Occipital lobe (tissue), 2 donors: ENCODE results near the gene SRPK2. TPM values are rescaled to one million over a fixed set of nuclear protein-coding genes. Genes with fewer than 3 reads are reported as not detected.
"Not testable (repeated sequence)": the region's sequence is repeated elsewhere in the genome, so short reads cannot be mapped to it uniquely, and the experiment has no call there.

Source experiments
- DNase-seq: peaks from one replicate; lab custom pipeline; 2025; lab: John Stamatoyannopoulos, UW
- total RNA-seq: library from RNA; depleted of rRNA; stranded (reverse); fragments of >200 nt; gene quantifications from one replicate; pipeline ENCODE4 v1.2.3, GENCODE V29; 2014

SRPK2 gene
- total RNA-seq, 1 donor from 2014 or later, result 226 TPM

DNA sequence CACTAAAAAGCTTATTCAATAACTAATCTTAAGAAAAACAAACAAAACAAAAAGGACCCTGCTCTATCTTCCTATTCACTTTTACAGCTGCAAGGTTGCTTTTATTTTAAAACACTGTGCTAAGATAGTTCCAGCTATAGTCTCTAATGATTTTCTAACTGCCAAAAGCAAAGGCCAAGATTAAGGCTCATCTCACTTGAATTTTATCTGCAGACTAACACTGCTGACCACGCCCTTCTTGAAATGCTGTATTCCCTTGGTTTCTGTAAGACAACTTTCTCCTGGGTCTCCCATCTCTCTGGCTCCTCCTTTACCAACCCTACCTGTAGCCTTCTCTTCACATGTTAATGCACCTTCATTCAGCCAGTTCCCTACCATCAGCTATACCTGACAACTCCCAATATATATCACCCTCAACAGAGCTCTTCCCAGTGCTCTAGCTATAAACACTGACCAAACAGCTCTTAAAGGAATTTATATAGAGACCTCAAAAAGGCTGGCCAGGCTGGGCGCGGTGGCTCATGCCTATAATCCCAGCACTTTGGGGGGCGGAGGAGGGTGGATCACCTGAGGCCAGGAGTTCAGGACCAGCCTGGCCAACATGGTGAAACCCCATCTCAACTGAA lies 11.7 kb downstream of the SRPK2 start:
- DNase-seq, result no peak

DNA sequence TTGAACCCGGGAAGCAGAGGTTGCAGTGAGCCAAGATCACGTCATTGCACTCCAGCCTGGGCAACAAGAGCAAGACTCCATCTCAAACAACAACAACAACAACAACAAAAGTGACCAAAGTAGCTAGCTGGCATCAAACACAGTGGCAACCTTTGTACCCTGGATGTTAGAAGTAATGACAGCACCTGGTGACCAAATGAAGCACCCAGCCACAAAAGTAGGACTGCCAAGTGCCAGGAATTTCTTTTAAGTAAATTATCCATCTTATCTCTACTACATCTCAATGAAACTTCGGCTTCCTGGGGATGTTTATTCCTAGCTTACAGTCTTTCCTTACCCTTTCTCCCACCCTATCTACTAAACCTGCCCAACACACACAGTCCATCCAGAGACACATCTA lies 18.8 kb downstream of the SRPK2 start:
- no peak for DNase-seq

DNA sequence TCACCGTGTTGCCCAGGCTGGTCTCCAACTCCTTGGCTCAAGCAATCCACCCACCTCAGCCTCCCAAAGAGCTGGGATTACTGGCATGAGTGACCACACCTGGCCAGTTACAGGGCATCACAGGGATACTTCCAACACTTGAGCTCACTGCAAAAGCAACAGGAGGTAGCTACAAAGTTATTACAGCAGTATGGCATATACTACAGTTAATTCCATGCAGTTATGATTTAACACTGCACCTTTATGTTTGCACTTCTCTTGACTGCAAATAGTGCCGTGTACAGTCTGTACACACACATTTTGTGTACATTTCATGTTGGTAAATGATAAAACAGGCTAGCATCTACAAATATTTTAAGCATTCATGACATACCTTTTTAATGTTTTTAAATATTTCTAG lies 21.3 kb downstream of the SRPK2 start:
- no peak for DNase-seq

DNA sequence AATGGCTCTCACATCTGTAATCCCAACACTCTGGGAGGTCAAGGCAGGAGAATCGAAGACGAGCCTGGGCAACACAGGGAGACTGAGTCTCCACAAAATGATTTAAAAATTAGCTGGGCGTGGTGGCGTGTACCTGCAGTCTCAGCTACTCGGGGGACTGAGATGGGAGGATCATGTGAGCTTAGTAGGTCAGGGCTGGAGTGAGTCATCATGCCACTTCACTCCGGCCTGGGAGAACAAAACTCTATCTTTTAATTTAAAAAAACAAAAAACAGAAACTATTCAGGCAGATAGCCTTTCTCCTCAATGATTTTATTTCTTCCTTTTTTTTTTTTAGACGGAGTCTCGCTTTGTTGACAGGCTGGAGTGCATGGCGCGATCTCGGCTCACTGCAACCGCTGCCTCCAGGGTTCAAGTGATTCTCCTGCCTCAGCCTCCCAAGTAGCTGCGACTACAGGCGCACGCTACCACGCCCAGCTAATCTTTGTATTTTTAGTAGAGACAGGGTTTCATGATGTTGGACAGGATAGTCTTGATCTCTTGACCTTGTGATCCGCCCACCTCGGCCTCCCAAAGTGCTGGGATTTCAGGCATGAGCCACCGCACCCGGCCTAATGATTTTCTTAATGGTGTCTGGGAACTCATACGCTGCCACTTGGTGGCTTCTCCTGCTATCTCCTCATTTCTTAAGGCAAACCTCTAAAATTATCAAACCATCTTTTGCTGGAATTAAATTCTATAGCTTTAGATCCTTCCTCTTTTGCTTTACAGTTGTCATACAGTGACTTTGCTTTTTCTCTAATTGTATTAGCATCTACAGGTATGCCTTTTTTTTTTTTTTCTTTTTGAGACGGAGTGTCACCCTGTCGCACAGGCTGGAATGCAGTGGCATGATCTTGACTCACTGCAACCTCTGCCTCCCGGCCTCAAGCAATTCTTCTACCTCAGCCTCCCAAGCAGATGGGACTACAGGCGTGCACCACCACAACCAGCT lies 22.9 kb downstream of the SRPK2 start:
- no peak for DNase-seq

DNA sequence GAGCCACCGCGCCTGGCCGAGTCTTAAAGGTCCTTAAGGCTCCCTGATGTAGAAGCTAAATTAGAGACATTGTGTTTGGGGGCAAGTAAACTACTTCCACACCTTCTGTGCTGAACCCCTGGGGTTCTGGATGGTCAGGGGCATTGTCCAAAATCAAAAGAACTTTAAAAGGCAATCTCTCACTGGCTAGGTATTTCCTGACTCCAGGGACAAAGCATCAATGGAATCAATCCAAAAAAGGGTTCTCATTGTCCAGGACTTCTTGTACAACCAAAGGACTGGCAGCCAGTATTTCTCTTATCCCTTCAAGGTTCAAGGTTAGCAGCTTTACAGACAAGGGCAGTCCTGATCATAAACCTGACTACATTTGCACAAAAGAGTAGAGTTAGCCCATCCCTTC lies 24.0 kb downstream of the SRPK2 start:
- DNase-seq, result no peak

DNA sequence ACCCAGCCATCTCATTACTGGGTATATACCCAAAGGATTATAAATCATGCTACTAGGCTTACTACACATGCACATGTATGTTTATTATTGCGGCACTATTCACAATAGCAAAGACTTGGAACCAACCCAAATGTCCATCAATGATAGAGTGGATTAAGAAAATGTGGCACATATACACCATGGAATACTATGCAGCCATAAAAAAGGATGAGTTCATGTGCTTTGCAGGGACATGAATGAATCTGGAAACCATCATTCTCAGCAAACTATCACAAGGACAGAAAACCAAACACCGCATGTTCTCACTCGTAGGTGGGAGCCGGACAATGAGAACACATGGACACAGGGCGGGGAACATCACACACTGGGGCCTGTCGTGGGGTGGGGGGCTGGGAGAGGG lies 25.1 kb downstream of the SRPK2 start:
- DNase-seq, result not testable (repeated sequence)

- not testable (repeated sequence) for DNase-seq
These were observed 26.0 kb downstream of the SRPK2 start for GRCh38 chr7:105362685-105363084.

- not testable (repeated sequence) for DNase-seq
These were observed 26.7 kb downstream of the SRPK2 start for GRCh38 chr7:105361995-105362394.

GRCh38 chr7:105360149-105360548 lies 28.6 kb downstream of the SRPK2 start:
- not testable (repeated sequence) for DNase-seq

DNA sequence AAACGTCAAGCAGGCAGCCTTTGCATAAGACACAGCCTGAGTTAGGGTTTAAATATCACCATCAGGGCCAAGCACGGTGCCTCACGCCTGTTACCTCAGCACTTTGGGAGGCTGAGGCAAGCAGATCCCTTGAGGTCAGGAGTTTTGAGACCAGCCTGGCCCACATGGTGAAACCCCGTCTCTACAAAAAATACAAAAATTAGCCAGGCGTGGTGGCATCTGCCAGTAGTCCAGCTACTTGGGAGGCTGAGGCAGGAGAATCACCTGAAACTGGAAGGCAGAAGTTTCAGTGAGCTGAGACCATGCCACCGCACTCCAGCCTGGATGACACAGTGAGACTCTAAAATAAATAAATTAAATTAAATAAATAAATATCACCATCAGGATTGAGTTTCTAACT lies 33.0 kb downstream of the SRPK2 start:
- no peak for DNase-seq

GRCh38 chr7:105354383-105354782 lies 34.3 kb downstream of the SRPK2 start:
- no peak for DNase-seq

GRCh38 chr7:105353752-105354328 lies 34.9 kb downstream of the SRPK2 start:
- DNase-seq, result no peak

- DNase-seq, result no peak
These were observed 35.6 kb downstream of the SRPK2 start for GRCh38 chr7:105352901-105353668.

- DNase-seq, result peak; percentile 10
These were observed 36.6 kb downstream of the SRPK2 start for GRCh38 chr7:105352018-105352612.

- DNase-seq, result no peak
These were observed 37.8 kb downstream of the SRPK2 start for GRCh38 chr7:105350906-105351305.

DNA sequence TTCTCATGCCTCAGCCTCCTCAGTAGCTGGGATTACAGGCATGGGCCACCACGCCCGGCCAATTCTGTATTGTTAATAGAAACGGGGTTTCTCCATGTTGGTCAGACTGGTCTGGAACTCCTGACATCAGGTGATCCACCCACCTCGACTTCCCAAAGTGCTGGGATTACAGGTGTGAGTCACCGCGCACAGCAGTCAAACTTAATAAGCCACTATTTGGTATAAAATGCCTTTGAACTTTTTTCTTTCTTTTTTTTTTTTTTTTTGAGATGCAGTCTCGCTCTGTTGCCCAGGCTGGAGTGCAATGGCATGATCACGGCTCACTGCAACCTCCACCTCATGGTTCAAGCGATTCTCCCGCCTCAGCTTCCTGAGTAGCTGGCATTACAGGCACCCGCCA lies 40.5 kb downstream of the SRPK2 start:
- DNase-seq, result not testable (repeated sequence)

DNA sequence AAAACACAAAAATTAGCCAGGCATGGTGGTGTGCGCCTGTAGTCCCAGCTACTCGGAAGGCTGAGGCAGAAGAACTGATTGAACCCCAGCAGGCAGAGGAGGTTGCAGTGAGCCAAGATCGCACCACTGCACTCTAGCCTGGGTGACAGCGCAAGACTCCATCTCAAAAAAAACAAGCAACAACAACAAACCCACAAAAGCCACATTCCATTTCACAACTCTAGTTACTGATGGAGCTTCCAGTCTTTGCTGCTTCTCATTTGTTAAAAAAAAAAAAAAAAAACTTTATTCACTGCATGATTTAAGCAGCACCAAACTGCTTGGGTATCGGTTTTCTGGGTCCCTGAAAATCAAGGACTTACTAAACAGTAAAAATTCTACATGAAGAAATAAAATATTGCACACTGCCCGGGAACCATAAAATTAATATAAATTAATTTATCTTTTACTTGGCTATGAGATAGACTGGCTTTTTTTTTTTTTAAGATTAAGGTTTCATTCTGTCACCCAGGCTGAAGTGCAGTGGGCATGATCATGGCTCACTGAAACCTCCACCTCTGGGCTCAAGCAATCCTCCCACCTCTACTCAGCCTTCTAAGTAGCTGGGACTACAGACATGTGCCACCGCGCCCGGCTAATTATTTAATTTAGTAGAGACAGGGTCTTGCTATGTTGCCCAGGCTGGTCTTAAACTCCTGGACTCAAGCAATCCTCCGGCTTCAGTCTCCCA lies 42.0 kb downstream of the SRPK2 start:
- DNase-seq, result no peak

DNA sequence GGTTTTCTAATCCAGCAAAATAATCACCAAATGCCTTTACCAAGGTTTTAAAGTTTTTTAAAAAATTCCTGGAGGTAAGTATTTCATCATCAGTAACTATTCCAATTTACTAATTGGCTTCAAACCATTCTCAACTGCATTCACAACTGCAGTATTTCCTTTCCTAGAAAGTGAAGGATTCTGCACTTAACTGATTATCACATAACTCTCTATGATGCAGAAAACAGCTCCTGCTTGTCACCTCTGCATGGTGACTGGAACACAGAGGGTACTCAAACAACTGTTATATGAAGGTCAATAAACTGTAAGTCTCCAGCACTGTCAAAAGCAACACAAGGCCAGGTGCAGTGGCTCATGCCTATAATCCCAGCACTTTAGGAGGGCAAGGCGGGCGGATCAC lies 42.6 kb downstream of the SRPK2 start:
- no peak for DNase-seq

DNA sequence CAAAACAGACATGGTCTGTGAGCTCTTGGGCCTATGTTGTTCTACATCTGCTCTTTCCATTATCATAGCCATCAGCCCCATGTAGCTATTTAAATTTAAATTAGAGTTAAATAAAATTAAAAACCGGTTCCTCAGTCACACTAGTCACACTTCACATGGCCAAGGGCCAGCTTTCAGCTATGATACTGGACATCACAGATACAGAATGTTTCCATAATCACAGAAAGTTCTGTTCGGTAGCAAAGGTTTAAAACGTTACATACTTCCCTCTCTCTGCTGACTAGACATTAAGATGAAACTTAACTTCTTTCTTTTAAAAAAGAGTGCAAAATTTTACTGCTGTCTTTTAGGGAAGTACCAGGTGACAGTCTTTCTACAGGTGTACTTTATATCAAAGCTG lies 43.0 kb downstream of the SRPK2 start:
- DNase-seq, result no peak

GRCh38 chr7:105345003-105345402 lies 43.7 kb downstream of the SRPK2 start:
- DNase-seq, result no peak
